ENCODE measurements around the gene CDH6. TPM values are rescaled to one million over a fixed set of nuclear protein-coding genes. Genes with fewer than 3 reads are reported as not detected.
A peak's percentile ranks its signal among the peaks of the same experiment; 100 is the strongest.

Gene CDH6
- total RNA-seq, 1 donor from 2014 or later = 6.5 TPM

- DNase-seq (ENCODE audit: low spot score in 2 of 2) = no peak
- Histone ChIP-seq H3K36me3 (no peaks in the 10 kb centered on the region), H3K27me3 (no peaks in the 10 kb centered on the region), H3K27ac (no peak overlapping the region), H3K4me1 (no peaks in the 10 kb centered on the region), H3K9me3 (no peaks in the 10 kb centered on the region), H3K4me3 (no peak overlapping the region)
- intact Hi-C loops (cut with DNase I) = no loop called here
- TF ChIP-seq CTCF (IDR thresholded peaks at IDR 0.05) = no peak
These were observed 5.9 kb upstream of the CDH6 start for GRCh38 chr5:31187591-31187990.

GRCh38 chr5:31192442-31192841, 1.0 kb upstream of the CDH6 start:
- no peak for DNase-seq (ENCODE audit: low spot score in 2 of 2)
- H3K36me3 ChIP-seq = no peaks in the 10 kb centered on the region
- no peak overlapping the region for H3K4me3 ChIP-seq
- H3K27me3 ChIP-seq = no peaks in the 10 kb centered on the region
- H3K27ac ChIP-seq = no peak overlapping the region
- no peaks in the 10 kb centered on the region for H3K9me3 ChIP-seq
- no peaks in the 10 kb centered on the region for H3K4me1 ChIP-seq
- no peak for TF ChIP-seq CTCF (IDR thresholded peaks at IDR 0.05)
- intact Hi-C loops (cut with DNase I) = no loop called here

- Histone ChIP-seq H3K27ac (peak overlapping the region in 1 of 2 donors; percentile 48), H3K27me3 (no peaks in the 10 kb centered on the region), H3K9me3 (no peaks in the 10 kb centered on the region), H3K4me1 (no peaks in the 10 kb centered on the region), H3K4me3 (peak overlapping the region; percentile 61 to 80), H3K36me3 (no peaks in the 10 kb centered on the region)
- intact Hi-C loops (cut with DNase I) = no loop called here
- no peak for DNase-seq (ENCODE audit: low spot score in 2 of 2)
- no peak for TF ChIP-seq CTCF (IDR thresholded peaks at IDR 0.05)
These were observed 370 bp upstream of the CDH6 start for GRCh38 chr5:31193116-31193515.

GRCh38 chr5:31194468-31194813, 955 bp downstream of the CDH6 start:
- Histone ChIP-seq H3K9me3 (no peaks in the 10 kb centered on the region), H3K4me3 (peak overlapping the region; percentile 61 to 80), H3K27ac (no peak overlapping the region), H3K4me1 (no peaks in the 10 kb centered on the region), H3K27me3 (no peaks in the 10 kb centered on the region), H3K36me3 (no peaks in the 10 kb centered on the region)
- no peak for TF ChIP-seq CTCF (IDR thresholded peaks at IDR 0.05)
- DNase-seq (ENCODE audit: low spot score in 2 of 2) = no peak
- intact Hi-C loops (cut with DNase I) = no loop called here

GRCh38 chr5:31194892-31195555, 1.5 kb downstream of the CDH6 start:
- TF ChIP-seq CTCF (IDR thresholded peaks at IDR 0.05) = no peak
- no peaks in the 10 kb centered on the region for H3K9me3 ChIP-seq
- DNase-seq (ENCODE audit: low spot score in 2 of 2) = no peak
- H3K4me3 ChIP-seq = peak overlapping the region; percentile 61 to 80
- no peak overlapping the region for H3K27ac ChIP-seq
- H3K36me3 ChIP-seq = no peaks in the 10 kb centered on the region
- H3K27me3 ChIP-seq = no peaks in the 10 kb centered on the region
- intact Hi-C loops (cut with DNase I) = loop anchor here (5.0 kb wide), 1 partner anchor 442 kb away; the partner anchor contains the start of gene PDZD2
- H3K4me1 ChIP-seq = no peaks in the 10 kb centered on the region

GRCh38 chr5:31196309-31196708, 2.8 kb downstream of the CDH6 start:
- no peaks in the 10 kb centered on the region for H3K4me1 ChIP-seq
- no peak overlapping the region for H3K4me3 ChIP-seq
- no peak for DNase-seq (ENCODE audit: low spot score in 2 of 2)
- H3K9me3 ChIP-seq = no peaks in the 10 kb centered on the region
- peak in 1 of 3 experiments; percentile 28 for TF ChIP-seq CTCF (IDR thresholded peaks at IDR 0.05)
- no peak overlapping the region for H3K27ac ChIP-seq
- no peaks in the 10 kb centered on the region for H3K36me3 ChIP-seq
- intact Hi-C loops (cut with DNase I) = loop anchor here (5.0 kb wide), 1 partner anchor 441 kb away; the partner anchor contains the start of gene PDZD2
- no peaks in the 10 kb centered on the region for H3K27me3 ChIP-seq
